GM21515 (cell line): ENCODE results near the gene HOMER1.

ENCODE experiments used
- ATAC-seq: cut with Tn5 transposase; IDR thresholded peaks from one replicate; pipeline ENCODE4 v1.9.1; 2021; ENCODE audit not compliant: unreplicated experiment

The HOMER1 gene

DNA sequence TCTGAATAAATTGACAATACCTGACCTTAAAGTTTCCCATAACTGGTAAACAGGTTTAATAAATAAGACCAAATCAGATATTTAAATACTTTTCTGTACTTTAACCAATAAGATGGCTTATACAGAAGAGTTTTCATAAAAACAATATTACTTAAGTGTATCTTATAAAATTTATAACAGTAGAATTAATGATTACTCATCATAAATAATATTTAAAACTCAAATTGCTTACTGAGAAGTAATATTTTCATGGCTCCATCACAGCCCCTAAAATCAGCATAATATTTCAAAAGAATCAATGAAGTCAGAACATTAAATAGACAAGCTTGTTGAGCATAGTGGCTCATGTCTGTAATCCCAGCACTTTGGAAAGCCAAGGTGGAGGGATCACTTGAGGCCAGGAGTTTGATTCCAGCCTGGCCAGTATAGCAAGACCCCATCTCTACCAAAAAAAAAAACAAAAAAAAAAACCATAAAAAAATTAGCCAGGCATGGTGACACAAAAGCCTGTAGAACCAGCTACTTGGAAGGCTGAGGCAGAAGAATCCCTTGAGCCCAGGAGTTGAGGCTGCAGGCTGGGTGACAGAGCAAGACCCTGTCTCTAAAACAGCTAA is 23.5 kb downstream of the HOMER1 start:
- no peak for ATAC-seq

- no peak for ATAC-seq
These were observed 24.2 kb downstream of the HOMER1 start for GRCh38 chr5:79489773-79490172.

DNA sequence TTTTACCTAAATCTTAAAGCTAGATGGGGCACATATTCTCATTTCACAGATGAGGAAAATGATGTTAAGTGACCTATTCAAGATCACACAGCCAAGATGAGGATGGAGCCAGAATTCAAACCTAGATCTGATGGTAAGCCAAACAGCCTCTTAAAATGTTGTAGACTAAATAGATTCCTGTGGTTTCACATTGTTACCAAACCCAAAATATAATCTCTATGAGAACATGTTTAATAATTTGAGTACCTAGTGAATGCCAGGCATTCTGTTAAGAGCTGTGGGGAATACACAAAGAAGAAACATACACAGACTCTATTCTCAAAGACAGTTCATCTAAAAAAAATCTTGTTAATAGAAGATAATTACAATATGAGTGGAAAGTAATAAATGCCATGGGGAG is 25.2 kb downstream of the HOMER1 start:
- ATAC-seq = no peak

GRCh38 chr5:79488058-79488457 is 25.9 kb downstream of the HOMER1 start:
- no peak for ATAC-seq

- no peak for ATAC-seq
These were observed 26.7 kb downstream of the HOMER1 start for GRCh38 chr5:79487251-79487650.

- ATAC-seq = no peak
These were observed 27.8 kb downstream of the HOMER1 start for GRCh38 chr5:79486116-79486515.

DNA sequence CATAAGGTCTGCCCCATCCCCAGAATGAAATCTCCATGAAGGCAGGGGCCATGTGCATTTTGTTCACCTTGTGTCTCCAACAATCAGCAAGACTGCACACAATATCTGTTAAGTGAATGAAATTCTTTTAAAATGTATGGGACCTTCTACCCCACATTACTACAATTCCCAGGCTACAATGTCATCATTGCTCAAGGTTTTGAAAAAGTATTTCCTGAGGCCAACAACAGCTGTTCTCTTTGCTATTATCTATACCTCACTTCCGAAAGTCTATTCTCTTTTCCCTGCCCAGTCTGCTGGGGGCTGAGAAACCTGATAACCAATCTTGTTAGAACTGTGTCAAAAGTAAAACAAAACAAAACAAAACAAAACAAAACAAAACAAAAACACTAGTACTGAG is 29.2 kb downstream of the HOMER1 start:
- no peak for ATAC-seq

GRCh38 chr5:79481574-79481973 is 32.4 kb downstream of the HOMER1 start:
- ATAC-seq = no peak

- no peak for ATAC-seq
These were observed 32.9 kb downstream of the HOMER1 start for GRCh38 chr5:79480991-79481390.

GRCh38 chr5:79475152-79475466 is 38.8 kb downstream of the HOMER1 start:
- no peak for ATAC-seq

GRCh38 chr5:79474367-79475151 is 39.4 kb downstream of the HOMER1 start:
- no peak for ATAC-seq

GRCh38 chr5:79471556-79471955 is 42.4 kb downstream of the HOMER1 start:
- ATAC-seq = no peak

DNA sequence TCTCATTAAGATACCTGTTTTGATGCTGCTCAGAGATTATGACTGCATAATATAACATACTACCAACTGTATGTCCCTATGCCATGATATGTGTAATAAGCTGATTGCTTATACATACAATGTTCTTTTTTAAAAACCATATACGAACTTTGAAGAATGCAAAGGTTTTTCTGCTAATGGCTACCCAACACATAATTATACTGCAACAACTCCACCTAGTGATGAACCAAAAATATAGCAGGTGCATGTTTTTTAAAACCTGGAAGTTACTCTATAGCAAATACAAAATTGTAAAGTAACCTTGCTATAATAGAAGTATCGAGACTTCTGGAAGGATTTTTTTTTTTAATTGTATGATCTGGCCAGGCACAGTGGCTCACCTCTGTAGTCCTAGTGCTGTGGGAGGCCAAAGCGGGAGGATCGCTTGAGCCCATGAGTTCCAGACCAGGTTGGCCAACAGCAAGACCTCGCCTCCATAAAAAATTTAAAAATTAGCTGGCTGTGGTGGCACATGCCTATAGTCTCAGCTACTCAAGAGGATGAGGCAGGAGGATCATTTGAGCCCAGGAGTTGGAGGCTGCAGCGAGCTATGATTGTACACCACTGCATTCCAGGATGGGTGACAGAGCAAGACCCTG is 49.1 kb downstream of the HOMER1 start:
- no peak for ATAC-seq

- ATAC-seq = no peak
These were observed 49.7 kb downstream of the HOMER1 start for GRCh38 chr5:79464278-79464677.

- ATAC-seq = no peak
These were observed 54.3 kb downstream of the HOMER1 start for GRCh38 chr5:79459626-79460025.

DNA sequence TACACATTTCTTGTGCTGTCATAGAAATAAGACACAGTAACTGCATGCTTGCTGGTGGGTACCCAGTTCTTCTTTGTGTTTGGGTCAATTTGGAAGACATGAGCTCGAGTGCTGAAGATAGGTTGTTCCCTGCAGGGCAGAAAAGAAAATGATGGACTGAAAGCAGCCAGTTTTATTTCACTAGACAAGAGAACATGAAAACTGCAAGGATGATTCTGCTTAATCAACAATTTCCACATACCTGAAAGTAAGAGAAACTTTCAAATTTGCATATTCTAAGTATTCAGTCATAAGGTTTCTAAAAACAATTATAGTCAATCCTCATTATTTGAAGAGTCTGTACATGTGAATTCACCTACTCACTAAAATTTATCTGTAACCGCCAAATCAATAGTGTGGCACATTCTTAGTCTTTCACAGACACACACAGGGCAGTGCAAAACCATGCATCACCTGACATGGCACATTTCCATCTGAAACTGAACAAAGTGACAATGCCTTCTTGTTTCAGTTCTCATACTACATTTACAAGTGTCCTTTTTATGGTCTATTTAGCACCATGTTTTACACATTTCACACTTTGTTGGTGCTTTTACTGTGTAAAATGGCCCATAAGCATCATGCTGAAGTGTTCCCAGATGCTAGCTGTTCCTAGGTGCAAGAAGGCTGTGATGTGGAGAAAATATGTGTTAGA is 56.9 kb downstream of the HOMER1 start:
- peak; percentile 66 for ATAC-seq

DNA sequence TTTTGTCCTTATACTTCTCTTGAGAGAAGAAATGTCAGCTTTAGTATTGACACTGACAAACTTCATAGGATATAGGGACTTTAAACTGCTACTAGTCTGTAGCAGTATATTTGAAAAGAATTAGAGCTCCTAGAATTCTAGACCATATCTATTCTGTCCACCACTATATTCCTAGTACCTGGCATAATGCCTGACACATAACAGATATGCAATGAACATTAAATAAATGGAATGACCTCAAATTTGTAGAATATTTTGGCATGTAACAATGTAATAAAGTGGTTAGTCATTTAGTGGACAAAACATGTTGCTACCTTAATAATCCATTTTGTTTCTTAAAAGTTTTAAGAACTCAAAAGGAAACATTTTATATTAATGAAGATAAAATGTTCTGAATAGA is 57.5 kb downstream of the HOMER1 start:
- ATAC-seq = no peak

- ATAC-seq = no peak
These were observed 59.9 kb downstream of the HOMER1 start for GRCh38 chr5:79454043-79454442.

- ATAC-seq = no peak
These were observed 65.6 kb downstream of the HOMER1 start for GRCh38 chr5:79448336-79448735.

DNA sequence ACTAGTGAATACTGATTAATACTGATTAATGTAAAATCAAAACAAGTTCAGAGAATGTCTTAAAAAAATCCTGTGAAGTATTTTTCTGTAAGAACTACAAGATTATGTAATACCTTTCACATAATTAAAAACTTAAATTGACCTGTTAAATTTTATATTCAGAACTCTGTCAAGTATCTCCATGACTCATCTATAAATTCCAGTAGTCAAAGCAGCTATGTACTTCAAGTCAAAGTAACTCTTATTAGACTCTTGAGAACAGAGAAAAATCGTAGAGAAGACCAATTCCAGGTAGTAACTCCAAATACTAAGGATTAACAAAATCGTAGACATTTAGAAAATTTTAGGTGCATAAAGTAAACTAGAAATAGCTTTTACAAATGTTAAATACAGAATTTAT is 77.1 kb downstream of the HOMER1 start:
- no peak for ATAC-seq

DNA sequence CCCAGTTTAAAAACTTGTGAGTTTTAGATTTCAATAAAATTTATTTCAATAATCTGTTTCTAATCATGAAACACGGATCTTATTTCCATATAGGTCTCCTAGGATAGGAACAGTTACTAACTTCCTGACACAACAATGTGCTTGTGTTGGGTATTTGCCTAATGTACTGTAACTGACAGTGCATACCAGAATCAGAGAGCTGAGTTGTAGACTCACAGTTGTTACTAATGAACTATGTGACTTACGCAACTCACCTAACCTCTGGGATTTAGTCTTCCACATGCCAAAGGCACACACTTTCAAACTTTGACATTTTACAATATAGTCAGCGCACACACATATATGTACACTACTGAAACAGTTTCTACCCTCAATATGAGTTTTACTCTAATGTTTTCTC is 77.7 kb downstream of the HOMER1 start:
- ATAC-seq = no peak

DNA sequence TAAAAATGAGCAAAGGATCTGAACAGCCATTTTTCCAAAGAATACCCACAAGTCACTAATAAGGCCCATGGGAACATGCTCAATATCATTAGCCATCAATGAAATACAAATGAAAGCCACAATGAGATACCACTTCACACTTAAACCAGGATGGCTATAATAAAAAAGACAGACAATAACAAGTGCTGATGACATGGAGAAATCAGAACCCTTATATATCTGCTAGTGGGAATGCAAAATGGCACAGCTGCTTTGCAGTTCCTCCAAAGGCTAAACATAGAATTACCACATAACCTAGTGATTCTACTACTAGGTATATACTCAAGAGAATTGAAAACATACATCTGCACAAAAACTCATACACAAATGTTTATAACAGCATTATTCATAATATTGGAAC is 83.7 kb downstream of the HOMER1 start:
- no peak for ATAC-seq
